Gastroesophageal sphincter (tissue), 4 donors: Measurements from ENCODE around the gene GNB2. TPM values are rescaled to one million over a fixed set of nuclear protein-coding genes. Genes with fewer than 3 reads are reported as not detected.

Experiments
- ATAC-seq: fragments of 150-250 bp; one replicate; pipeline ENCODE4 v1.9.1; 2016; ENCODE audit warnings: mild to moderate bottlenecking, moderate library complexity
- H3K27ac ChIP-seq, 4 donors: fragments of 200-600 bp; sonication (generic) in 3 of 4; 1 replicate in 3 of 4; 2 replicates in 1 of 4; pipeline ENCODE4 v1.5.1; 2016 to 2019
- H3K27me3 ChIP-seq: fragments of 200-600 bp; sonication (generic); one replicate; pipeline ENCODE4 v1.5.1; 2019
- H3K36me3 ChIP-seq, 2 donors: fragments of 200-600 bp; sonication (generic); one replicate each; pipeline ENCODE4 v1.5.1; 2019; ENCODE audit warnings: control low read depth in 1 of 2
- H3K4me1 ChIP-seq, 3 donors: fragments of 200-600 bp; sonication (generic); 1 replicate in 2 of 3; 2 replicates in 1 of 3; pipeline ENCODE4 v1.5.1; 2016 to 2019; ENCODE audit warnings: control low read depth in 2 of 3
- H3K4me3 ChIP-seq, 2 donors: fragments of 200-600 bp; sonication (generic); one replicate each; pipeline ENCODE4 v1.5.1; 2019; ENCODE audit warnings: mild to moderate bottlenecking in 1 of 2, moderate library complexity in 1 of 2
- H3K9me3 ChIP-seq, 3 donors: fragments of 200-600 bp; sonication (generic); one replicate each; pipeline ENCODE4 v1.5.1; 2017 to 2019; ENCODE audit warnings: control low read depth in 2 of 3
- EP300 ChIP-seq: sonication (generic); formaldehyde crosslinking; IDR thresholded peaks from one replicate; pipeline ENCODE4 v1.6.1; 2017; ENCODE audit warnings: antibody characterized with exemption, mild to moderate bottlenecking
- POLR2A ChIP-seq, 2 donors: fragments of 450-650 bp; IDR thresholded peaks; one replicate each; pipeline ENCODE4 v1.6.1; 2017; ENCODE audit warnings: antibody characterized with exemption in 2 of 2, mild to moderate bottlenecking in 2 of 2, moderate library complexity in 1 of 2
- POLR2AphosphoS5 ChIP-seq: sonication (generic); formaldehyde crosslinking; IDR thresholded peaks from one replicate; pipeline ENCODE4 v1.6.1; 2017; ENCODE audit warnings: antibody characterized with exemption
- WGBS, 2 donors: methylation state at CpG; one replicate each; pipeline ENCODE4 v1.1.5; 2018; ENCODE audit warnings: low coverage in 1 of 2; 5-methylcytosine and 5-hydroxymethylcytosine counted together
- total RNA-seq, 4 donors: library from RNA; depleted of rRNA; stranded (reverse); fragments of >200 nt; gene quantifications; one replicate each; pipeline ENCODE4 v1.1.0, GENCODE V29; 2016
- TF ChIP-seq, protein P1 (sequence below), 4 experiments: fragments of 200-600 bp in 2 of 4; fragments of 450-650 bp in 2 of 4; sonication (generic) in 1 of 4; IDR thresholded peaks; one replicate each; pipeline ENCODE4 v1.5.1; 2017 to 2019; ENCODE audit warnings: antibody characterized with exemption in 4 of 4, mild to moderate bottlenecking in 2 of 4, moderate library complexity in 2 of 4

Gene GNB2
- total RNA-seq, 4 donors from 2014 or later, result 124 to 217 (median 162) TPM

DNA sequence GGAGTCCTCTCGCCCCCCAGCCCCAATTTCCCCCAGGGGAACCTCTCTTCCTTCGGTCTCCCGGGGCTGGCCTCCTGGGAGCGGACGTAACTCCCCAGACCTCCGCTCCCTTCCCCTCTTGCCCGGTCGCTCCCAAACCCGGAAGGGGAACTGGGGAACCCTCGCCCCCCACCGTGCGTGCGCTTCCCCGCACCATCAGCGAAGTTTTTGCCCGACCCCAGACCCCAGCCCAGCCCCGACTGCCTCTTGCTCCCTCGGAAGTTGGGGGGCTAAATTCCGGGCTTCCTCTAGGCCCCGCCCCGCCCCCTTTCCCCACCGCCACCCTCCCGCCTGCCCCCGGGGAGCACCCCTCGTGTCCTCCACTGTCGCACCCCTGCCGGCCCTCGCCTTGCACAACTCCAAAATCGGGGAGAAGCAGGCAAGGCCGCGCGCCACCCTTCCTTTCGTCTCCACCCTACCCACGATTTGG is 436 bp downstream of the GNB2 start:
- WGBS, 2 donors, result 2% methylated on average over 11 of the region's 34 CpGs; no CpG with 5 or more reads in 1 of the 2 donors
- Histone ChIP-seq H3K4me3 (peak overlapping the region; percentile 73 to 97), H3K27me3 (no peaks in the 10 kb centered on the region), H3K27ac (peak overlapping the region; percentile 86 to 99 (median 98)), H3K36me3 (peaks cover 0 to 27% of the 10 kb centered on the region in 2 donors), H3K9me3 (no peaks in the 10 kb centered on the region), H3K4me1 (peaks cover 0 to 41% (median 11%) of the 10 kb centered on the region in 3 donors)
- ATAC-seq, result peak; percentile 3
- TF ChIP-seq, protein P1, sequence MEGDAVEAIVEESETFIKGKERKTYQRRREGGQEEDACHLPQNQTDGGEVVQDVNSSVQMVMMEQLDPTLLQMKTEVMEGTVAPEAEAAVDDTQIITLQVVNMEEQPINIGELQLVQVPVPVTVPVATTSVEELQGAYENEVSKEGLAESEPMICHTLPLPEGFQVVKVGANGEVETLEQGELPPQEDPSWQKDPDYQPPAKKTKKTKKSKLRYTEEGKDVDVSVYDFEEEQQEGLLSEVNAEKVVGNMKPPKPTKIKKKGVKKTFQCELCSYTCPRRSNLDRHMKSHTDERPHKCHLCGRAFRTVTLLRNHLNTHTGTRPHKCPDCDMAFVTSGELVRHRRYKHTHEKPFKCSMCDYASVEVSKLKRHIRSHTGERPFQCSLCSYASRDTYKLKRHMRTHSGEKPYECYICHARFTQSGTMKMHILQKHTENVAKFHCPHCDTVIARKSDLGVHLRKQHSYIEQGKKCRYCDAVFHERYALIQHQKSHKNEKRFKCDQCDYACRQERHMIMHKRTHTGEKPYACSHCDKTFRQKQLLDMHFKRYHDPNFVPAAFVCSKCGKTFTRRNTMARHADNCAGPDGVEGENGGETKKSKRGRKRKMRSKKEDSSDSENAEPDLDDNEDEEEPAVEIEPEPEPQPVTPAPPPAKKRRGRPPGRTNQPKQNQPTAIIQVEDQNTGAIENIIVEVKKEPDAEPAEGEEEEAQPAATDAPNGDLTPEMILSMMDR (IDR thresholded peaks at IDR 0.05), result no peak
- TF ChIP-seq EP300 (no peak), POLR2A (IDR thresholded peaks at IDR 0.05) (no peak), POLR2AphosphoS5 (no peak)

DNA sequence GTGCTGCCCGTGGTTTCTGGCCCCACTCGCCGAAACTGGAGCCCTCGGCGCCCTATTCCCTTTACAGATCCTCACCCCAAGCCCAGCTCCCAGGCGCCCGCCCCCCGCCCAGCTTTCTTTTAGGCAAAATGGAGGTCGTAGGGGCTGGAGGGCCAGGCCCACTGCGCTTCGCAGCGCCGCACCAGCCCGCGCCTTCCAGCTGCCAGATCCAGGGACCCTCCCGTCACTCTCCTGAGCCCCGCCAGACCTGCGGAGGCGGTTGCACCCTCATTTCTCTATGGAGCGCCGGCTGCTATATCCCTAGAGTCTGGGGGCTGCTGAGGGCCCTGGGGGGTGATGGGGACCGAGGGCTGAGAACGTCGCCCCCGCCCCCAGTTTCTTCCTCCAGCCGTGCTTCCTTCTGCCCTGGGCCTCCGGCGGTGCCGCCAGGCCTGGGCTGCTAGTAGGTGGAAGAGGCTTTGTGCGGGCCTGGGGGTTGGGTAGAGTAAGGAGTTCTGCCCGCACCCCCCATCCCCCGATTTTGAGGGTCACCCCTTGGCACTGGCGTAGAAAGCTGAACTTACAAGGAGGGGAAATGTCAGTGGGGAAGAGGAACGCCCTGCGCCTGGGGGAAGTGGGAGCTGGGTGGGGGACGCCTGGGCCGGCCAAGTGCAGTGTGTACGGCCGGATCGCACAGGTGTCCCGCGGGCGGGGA is 1.0 kb downstream of the GNB2 start:
- Histone ChIP-seq H3K27me3 (no peaks in the 10 kb centered on the region), H3K4me1 (peaks cover 0 to 46% (median 17%) of the 10 kb centered on the region in 3 donors), H3K27ac (peak overlapping the region; percentile 86 to 99 (median 98)), H3K4me3 (peak overlapping the region; percentile 73 to 97), H3K36me3 (peaks cover 0 to 33% of the 10 kb centered on the region in 2 donors), H3K9me3 (no peaks in the 10 kb centered on the region)
- WGBS, 2 donors, result no CpG with 5 or more reads among the region's 43 CpGs
- TF ChIP-seq EP300, result no peak
- TF ChIP-seq, protein P1 (IDR thresholded peaks at IDR 0.05), result no peak
- no peak for TF ChIP-seq POLR2AphosphoS5
- ATAC-seq, result no peak

DNA sequence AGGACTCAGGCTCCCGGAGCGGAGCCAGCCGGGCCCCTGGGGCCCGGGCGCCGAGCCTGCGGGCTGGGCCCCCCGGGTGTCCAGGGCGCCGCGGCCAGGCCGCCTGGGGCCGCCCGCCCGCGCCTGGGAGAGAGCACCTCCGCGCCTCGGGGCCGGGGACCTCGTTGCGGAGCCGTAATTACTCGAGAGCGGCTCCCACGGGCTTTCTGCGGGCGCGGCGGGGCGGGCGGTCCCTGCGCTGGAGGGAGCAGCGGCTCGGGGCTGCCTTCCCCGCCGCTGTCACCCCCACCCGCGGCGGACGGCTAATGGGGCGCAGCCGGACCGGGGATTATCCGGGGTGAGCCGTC is 1.5 kb downstream of the GNB2 start:
- no peak for TF ChIP-seq POLR2AphosphoS5
- no peak for TF ChIP-seq EP300
- TF ChIP-seq, protein P1 (IDR thresholded peaks at IDR 0.05), result no peak
- TF ChIP-seq POLR2A (IDR thresholded peaks at IDR 0.05), result no peak
- ATAC-seq, result no peak
- Histone ChIP-seq H3K4me3 (peak overlapping the region; percentile 73 to 97), H3K4me1 (peaks cover 0 to 52% (median 20%) of the 10 kb centered on the region in 3 donors), H3K27ac (peak overlapping the region; percentile 86 to 99 (median 98)), H3K27me3 (no peaks in the 10 kb centered on the region), H3K36me3 (peaks cover 0 to 36% of the 10 kb centered on the region in 2 donors), H3K9me3 (no peaks in the 10 kb centered on the region)
- no CpG with 5 or more reads among the region's 46 CpGs for WGBS, 2 donors

DNA sequence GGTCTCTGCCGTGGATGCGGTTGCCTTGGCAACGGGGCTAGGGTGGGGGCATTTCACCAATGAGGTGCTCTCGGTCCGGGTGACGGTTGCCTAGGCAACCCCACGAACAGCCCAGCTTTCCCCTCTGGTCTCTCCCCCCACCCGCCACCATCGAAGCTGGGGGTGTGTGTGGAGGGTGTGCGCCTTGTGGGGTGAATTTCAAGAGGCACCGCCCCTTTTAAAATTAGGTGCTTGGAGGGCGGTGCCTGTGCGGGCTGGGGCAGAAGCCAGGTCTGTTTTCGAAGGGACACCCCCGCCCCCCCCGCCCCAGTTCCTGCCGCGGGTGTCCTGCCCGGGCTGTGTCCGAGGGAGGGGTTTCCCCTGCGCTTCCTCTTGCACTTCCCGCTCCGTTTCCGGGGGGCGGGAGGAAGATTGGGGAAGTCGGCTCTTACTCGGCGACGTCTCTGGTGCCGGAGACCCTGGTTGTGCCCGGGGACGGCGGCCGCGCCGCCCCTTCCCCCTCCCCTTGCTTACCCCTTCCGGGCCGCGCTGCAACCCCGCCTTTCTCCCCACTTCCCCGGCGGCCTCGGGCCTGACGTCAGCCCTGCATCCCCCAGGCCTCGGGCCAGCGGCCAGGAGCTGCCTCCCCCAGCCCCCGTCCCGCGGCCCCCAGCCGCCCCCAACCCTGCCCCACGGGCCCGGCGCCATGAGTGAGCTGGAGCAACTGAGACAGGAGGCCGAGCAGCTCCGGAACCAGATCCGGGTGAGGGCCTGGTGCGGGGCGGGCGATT is 2.2 kb downstream of the GNB2 start:
- WGBS, 2 donors, result 0% methylated on average over 6 of the region's 59 CpGs; no CpG with 5 or more reads in 1 of the 2 donors
- TF ChIP-seq POLR2AphosphoS5 (no peak), EP300 (no peak), POLR2A (IDR thresholded peaks at IDR 0.05) (peak in 1 of 2 donors; percentile 14)
- TF ChIP-seq, protein P1 (IDR thresholded peaks at IDR 0.05), result no peak
- Histone ChIP-seq H3K36me3 (peaks cover 0 to 42% of the 10 kb centered on the region in 2 donors), H3K27ac (peak overlapping the region; percentile 86 to 99 (median 98)), H3K4me3 (peak overlapping the region; percentile 73 to 97), H3K9me3 (no peaks in the 10 kb centered on the region), H3K27me3 (no peaks in the 10 kb centered on the region), H3K4me1 (peaks cover 0 to 59% (median 24%) of the 10 kb centered on the region in 3 donors)
- peak; percentile 19 for ATAC-seq
